ENCODE results near the gene LRRC14B. TPM values are rescaled to one million over a fixed set of nuclear protein-coding genes. Genes with fewer than 3 reads are reported as not detected.

The LRRC14B gene
- total RNA-seq, 5 donors from 2014 or later (not counting 1 experiment from before 2014, with no cell fraction given), result not detected

DNA sequence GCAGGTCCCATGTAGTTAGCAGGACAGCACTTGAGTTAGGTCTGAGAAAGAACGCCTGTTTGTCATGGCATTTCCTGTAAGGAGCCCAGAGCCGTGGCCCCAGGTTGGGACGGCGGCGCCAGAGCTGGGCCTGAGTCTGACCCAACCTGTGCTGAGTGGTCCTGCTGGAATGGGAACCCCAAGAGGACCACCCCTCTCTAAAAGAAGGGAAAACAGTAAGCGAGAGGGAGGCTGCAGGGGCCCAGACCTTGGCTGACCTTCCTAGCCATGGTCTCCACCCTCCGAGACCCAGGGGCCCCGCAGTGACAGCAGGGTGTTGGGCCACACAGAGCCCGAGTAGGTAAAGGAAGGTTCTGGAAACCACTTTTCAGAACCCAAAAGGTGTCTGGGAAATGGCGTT, 1.8 kb upstream of the LRRC14B start:
- H3K9me3 Mint-ChIP-seq, result no peaks in the 10 kb centered on the region
- no peak overlapping the region for H3K27ac ChIP-seq (ENCODE audit: low read length)
- DNase-seq, result no peak
- H3K36me3 ChIP-seq (ENCODE audit: control insufficient read depth in 2 of 2, extremely low read depth in 1 of 2, insufficient read depth in 1 of 2, low read length in 1 of 2), result no peaks in the 10 kb centered on the region
- peaks cover 5 to 9% (median 6%) of the 10 kb centered on the region in 3 donors for H3K4me1 Mint-ChIP-seq
- H3K27me3 Mint-ChIP-seq, result peaks cover 0 to 15% of the 10 kb centered on the region in 2 donors
- peaks cover 0 to 19% of the 10 kb centered on the region in 2 experiments for H3K4me1 ChIP-seq (ENCODE audit: control insufficient read depth in 1 of 2, extremely low read depth in 1 of 2, insufficient read depth in 2 of 2, low read length in 2 of 2)
- WGBS (ENCODE audit: insufficient coverage), result 100% methylated on average over 1 of the region's 10 CpGs
- POLR2A ChIA-PET, result no interaction called here
- CTCF ChIA-PET, result no interaction called here
- no peak overlapping the region for H3K27ac Mint-ChIP-seq
- peaks cover 0 to 62% of the 10 kb centered on the region in 2 experiments for H3K27me3 ChIP-seq (replicated peaks in 1 of 2; ENCODE audit: control insufficient read depth in 2 of 2, extremely low read depth in 1 of 2, insufficient read depth in 2 of 2, low read length in 1 of 2)
- H3K4me3 ChIP-seq (ENCODE audit: control insufficient read depth in 1 of 2, extremely low read depth in 1 of 2, low read length in 1 of 2), result no peak overlapping the region
- H3K36me3 Mint-ChIP-seq, result no peaks in the 10 kb centered on the region
- no peak for ATAC-seq (replicated peaks in 1 of 4)
- no peaks in the 10 kb centered on the region for H3K9me3 ChIP-seq
- no peak overlapping the region for H3K4me3 Mint-ChIP-seq

DNA sequence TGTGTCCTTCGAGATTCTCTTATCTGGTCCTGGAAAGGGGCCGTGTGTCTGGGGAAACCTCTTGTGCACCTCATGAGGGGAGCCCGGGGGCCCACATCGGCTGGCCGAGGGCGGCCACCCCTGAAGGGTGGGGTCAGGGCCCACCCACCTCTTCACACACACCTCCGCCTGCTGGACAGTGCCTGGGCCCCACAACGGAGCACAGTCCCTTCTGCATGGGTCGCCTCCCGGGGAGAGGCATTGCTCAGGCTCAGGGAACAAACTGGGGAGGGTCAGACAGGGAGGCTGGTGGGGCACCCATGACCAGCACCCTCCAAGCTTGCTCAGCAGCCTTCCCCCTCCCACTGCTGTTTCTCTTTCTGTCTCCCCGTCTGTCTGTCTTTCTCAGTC, 1.3 kb upstream of the LRRC14B start:
- POLR2A ChIA-PET, result no interaction called here
- no peak for DNase-seq
- no peak for ATAC-seq (replicated peaks in 1 of 4)
- H3K27ac Mint-ChIP-seq, result no peak overlapping the region
- no peak overlapping the region for H3K4me3 Mint-ChIP-seq
- Histone ChIP-seq H3K4me1 (ENCODE audit: control insufficient read depth in 1 of 2, extremely low read depth in 1 of 2, insufficient read depth in 2 of 2, low read length in 2 of 2) (peaks cover 0 to 19% of the 10 kb centered on the region in 2 experiments), H3K27me3 (replicated peaks in 1 of 2; ENCODE audit: control insufficient read depth in 2 of 2, extremely low read depth in 1 of 2, insufficient read depth in 2 of 2, low read length in 1 of 2) (peaks cover 0 to 62% of the 10 kb centered on the region in 2 experiments), H3K4me3 (ENCODE audit: control insufficient read depth in 1 of 2, extremely low read depth in 1 of 2, low read length in 1 of 2) (no peak overlapping the region), H3K27ac (ENCODE audit: low read length) (no peak overlapping the region), H3K36me3 (ENCODE audit: control insufficient read depth in 2 of 2, extremely low read depth in 1 of 2, insufficient read depth in 1 of 2, low read length in 1 of 2) (no peaks in the 10 kb centered on the region), H3K9me3 (no peaks in the 10 kb centered on the region)
- H3K27me3 Mint-ChIP-seq, result peaks cover 0 to 12% of the 10 kb centered on the region in 2 donors
- no peaks in the 10 kb centered on the region for H3K36me3 Mint-ChIP-seq
- CTCF ChIA-PET, result no interaction called here
- H3K9me3 Mint-ChIP-seq, result no peaks in the 10 kb centered on the region
- 60% methylated on average over 2 of the region's 11 CpGs for WGBS (ENCODE audit: insufficient coverage)
- H3K4me1 Mint-ChIP-seq, result peaks cover 5 to 9% (median 6%) of the 10 kb centered on the region in 3 donors

DNA sequence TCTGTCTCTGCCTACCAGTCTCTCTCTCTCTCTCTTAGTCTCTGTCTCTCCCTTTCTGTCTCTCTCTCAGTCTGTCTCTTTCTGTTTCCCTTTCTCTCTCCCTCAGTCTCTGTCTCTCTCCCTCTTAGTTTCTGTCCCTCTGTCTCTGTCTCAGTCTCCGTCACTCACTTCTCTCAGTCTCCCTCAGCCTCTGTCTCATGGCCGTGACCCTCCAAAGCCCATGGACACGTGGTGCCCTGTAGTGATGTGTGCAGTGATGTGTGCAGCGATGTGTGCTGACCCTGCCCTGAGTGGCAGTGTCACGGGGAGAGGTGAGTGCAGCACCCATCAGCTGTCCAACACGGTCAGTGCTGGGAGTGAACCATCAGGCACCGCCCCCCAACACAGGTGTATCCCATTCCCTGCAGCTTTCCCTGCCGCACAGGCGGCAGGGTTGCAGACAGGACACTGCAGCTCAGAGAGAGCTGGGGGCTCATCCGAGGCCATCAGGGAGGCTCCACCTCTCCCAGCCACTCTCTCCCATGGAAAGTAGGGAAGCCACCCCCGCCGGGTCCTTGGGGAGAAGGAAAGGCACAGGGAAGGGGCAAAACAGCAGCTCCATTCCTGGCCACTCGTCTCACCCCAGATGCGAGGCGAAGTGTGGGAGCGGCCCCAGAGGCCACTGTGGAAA, 794 bp upstream of the LRRC14B start:
- WGBS (ENCODE audit: insufficient coverage), result 83% methylated on average over 8 of the region's 16 CpGs
- no peak overlapping the region for H3K27ac Mint-ChIP-seq
- peaks cover 5 to 9% (median 6%) of the 10 kb centered on the region in 3 donors for H3K4me1 Mint-ChIP-seq
- H3K9me3 Mint-ChIP-seq, result no peaks in the 10 kb centered on the region
- DNase-seq (no peak), ATAC-seq (replicated peaks in 1 of 4) (no peak)
- Histone ChIP-seq H3K27me3 (replicated peaks in 1 of 2; ENCODE audit: control insufficient read depth in 2 of 2, extremely low read depth in 1 of 2, insufficient read depth in 2 of 2, low read length in 1 of 2) (peaks cover 0 to 66% of the 10 kb centered on the region in 2 experiments), H3K27ac (ENCODE audit: low read length) (no peak overlapping the region), H3K4me1 (ENCODE audit: control insufficient read depth in 1 of 2, extremely low read depth in 1 of 2, insufficient read depth in 2 of 2, low read length in 2 of 2) (peaks cover 0 to 19% of the 10 kb centered on the region in 2 experiments), H3K9me3 (no peaks in the 10 kb centered on the region), H3K4me3 (ENCODE audit: control insufficient read depth in 1 of 2, extremely low read depth in 1 of 2, low read length in 1 of 2) (no peak overlapping the region), H3K36me3 (ENCODE audit: control insufficient read depth in 2 of 2, extremely low read depth in 1 of 2, insufficient read depth in 1 of 2, low read length in 1 of 2) (no peaks in the 10 kb centered on the region)
- POLR2A ChIA-PET, result no interaction called here
- CTCF ChIA-PET, result no interaction called here
- no peaks in the 10 kb centered on the region for H3K36me3 Mint-ChIP-seq
- peaks cover 0 to 12% of the 10 kb centered on the region in 2 donors for H3K27me3 Mint-ChIP-seq
- H3K4me3 Mint-ChIP-seq, result peak overlapping the region in 1 of 3 donors; percentile 57

DNA sequence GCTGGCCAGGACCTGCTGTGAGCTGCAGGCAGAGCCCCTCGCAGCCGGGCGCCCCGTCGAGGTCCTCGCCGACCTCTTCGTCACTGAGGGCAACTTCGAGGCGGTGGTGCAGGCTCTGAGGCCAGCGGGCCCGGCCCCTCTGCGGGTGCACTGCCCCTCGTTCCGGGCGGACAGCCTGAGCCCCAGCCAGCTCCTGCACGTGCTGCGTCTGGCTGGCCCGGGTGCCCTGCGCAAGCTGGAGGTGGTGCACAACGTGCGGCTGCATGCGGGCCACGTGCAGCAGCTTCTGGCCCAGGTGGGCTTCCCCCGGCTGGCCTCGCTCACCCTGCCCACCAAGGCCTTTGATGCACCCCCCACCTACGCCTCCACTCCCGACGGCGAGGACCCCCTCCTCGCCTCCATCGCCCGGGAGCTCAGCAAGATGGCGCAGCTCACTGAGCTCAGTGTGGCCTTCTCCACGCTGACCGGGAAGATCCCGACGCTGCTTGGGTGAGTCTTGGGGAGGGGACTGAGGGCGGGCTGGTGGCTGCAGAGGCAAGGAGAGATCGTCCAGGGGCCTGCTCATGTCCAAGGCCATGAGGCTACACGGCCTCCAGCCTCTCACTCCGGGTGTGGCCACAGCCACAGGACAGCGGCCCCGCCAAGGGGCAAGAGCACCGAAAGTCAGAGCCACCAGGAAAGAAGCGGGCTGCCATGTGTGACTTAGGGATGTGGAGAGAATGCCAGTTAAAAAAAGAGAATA, 825 bp downstream of the LRRC14B start:
- WGBS (ENCODE audit: insufficient coverage), result 89% methylated on average over 36 of the region's 46 CpGs
- ChIA-PET POLR2A (no interaction called here), CTCF (no interaction called here)
- ATAC-seq (replicated peaks in 1 of 4) (no peak), DNase-seq (no peak)
- Mint-ChIP-seq H3K4me1 (peaks cover 5 to 9% (median 6%) of the 10 kb centered on the region in 3 donors), H3K9me3 (no peaks in the 10 kb centered on the region), H3K36me3 (no peaks in the 10 kb centered on the region), H3K27ac (no peak overlapping the region), H3K4me3 (peak overlapping the region in 1 of 3 donors; percentile 37), H3K27me3 (peaks cover 0 to 12% of the 10 kb centered on the region in 2 donors)
- Histone ChIP-seq H3K27ac (ENCODE audit: low read length) (no peak overlapping the region), H3K9me3 (no peaks in the 10 kb centered on the region), H3K27me3 (replicated peaks in 1 of 2; ENCODE audit: control insufficient read depth in 2 of 2, extremely low read depth in 1 of 2, insufficient read depth in 2 of 2, low read length in 1 of 2) (peaks cover 0 to 59% of the 10 kb centered on the region in 2 experiments), H3K4me1 (ENCODE audit: control insufficient read depth in 1 of 2, extremely low read depth in 1 of 2, insufficient read depth in 2 of 2, low read length in 2 of 2) (peaks cover 0 to 19% of the 10 kb centered on the region in 2 experiments), H3K36me3 (ENCODE audit: control insufficient read depth in 2 of 2, extremely low read depth in 1 of 2, insufficient read depth in 1 of 2, low read length in 1 of 2) (no peaks in the 10 kb centered on the region), H3K4me3 (ENCODE audit: control insufficient read depth in 1 of 2, extremely low read depth in 1 of 2, low read length in 1 of 2) (peak overlapping the region in 1 of 2 donors; percentile 58)

DNA sequence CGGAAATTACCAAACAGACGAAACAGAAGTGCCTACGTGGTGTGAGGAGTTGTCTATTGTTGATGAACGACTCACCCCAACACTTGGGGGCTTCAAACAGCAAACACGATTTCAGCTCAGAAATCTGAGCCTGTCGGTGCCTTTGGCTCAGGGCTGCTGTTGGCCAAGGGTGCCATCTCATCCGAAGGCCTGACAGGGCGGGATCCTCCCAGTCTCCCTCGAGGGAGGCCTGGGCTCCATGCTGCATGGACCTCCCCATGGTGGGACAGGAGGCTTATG, 1.3 kb downstream of the LRRC14B start:
- 90% methylated on average over 4 of the region's 9 CpGs for WGBS (ENCODE audit: insufficient coverage)
- Histone ChIP-seq H3K36me3 (ENCODE audit: control insufficient read depth in 2 of 2, extremely low read depth in 1 of 2, insufficient read depth in 1 of 2, low read length in 1 of 2) (no peaks in the 10 kb centered on the region), H3K4me1 (ENCODE audit: control insufficient read depth in 1 of 2, extremely low read depth in 1 of 2, insufficient read depth in 2 of 2, low read length in 2 of 2) (peaks cover 0 to 19% of the 10 kb centered on the region in 2 experiments), H3K27ac (ENCODE audit: low read length) (no peak overlapping the region), H3K27me3 (replicated peaks in 1 of 2; ENCODE audit: control insufficient read depth in 2 of 2, extremely low read depth in 1 of 2, insufficient read depth in 2 of 2, low read length in 1 of 2) (peaks cover 0 to 54% of the 10 kb centered on the region in 2 experiments), H3K4me3 (ENCODE audit: control insufficient read depth in 1 of 2, extremely low read depth in 1 of 2, low read length in 1 of 2) (no peak overlapping the region), H3K9me3 (no peaks in the 10 kb centered on the region)
- no peaks in the 10 kb centered on the region for H3K36me3 Mint-ChIP-seq
- H3K27me3 Mint-ChIP-seq, result peaks cover 0 to 12% of the 10 kb centered on the region in 2 donors
- peak overlapping the region in 1 of 3 donors; percentile 37 for H3K4me3 Mint-ChIP-seq
- H3K4me1 Mint-ChIP-seq, result peaks cover 5 to 9% (median 6%) of the 10 kb centered on the region in 3 donors
- H3K27ac Mint-ChIP-seq, result no peak overlapping the region
- ChIA-PET POLR2A (no interaction called here), CTCF (interaction anchor here in 1 of 2 donors (0.5 kb wide), 1 partner anchor 26 kb away, joined by 3 read pairs; the partner anchor contains the start of gene SDHA)
- no peaks in the 10 kb centered on the region for H3K9me3 Mint-ChIP-seq
- ATAC-seq (replicated peaks in 1 of 4) (no peak), DNase-seq (no peak)

DNA sequence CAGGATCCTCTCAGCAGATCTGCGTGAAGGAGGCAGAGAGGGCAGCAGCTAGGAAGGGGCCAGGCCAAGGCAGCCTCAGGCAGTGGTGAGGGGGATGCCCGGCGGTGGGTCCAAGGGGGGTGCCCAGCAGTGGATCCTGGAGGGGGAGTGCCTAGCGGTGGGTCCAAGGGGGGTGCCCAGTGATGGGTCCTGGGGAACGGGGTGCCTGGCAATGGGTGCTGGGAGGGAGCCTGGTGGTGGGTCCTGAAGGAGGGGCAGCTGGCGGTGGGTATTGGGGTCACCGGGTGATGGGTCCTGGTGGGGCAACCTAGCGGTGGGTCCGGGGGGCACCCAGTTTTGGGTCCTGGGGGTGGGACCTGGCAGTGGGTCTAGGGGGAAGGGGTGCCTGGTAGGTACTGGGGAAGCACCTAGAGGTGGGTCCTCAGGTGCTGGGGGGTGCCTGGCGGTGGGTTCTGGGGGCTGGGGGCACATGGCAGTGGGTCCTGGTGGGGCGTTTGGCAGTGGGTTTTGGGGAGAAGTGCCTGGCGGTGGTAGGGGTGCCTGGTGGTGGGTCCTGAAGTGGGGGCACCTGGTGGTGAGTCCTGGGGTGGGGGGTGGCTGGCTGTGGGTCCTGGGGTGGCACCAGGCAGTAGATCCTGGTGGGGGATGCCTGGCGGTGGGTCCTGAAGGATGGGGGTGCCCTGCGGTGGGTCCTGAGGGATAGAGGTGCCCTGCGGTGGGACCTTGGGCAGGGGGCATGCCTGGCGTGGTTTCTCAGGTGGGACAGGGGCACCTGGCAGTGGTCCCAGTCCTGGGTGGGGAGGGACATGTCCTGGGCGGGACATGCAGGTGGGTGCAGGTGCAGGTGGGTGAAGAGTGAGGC, 1.9 kb downstream of the LRRC14B start:
- Histone ChIP-seq H3K9me3 (no peaks in the 10 kb centered on the region), H3K36me3 (ENCODE audit: control insufficient read depth in 2 of 2, extremely low read depth in 1 of 2, insufficient read depth in 1 of 2, low read length in 1 of 2) (no peaks in the 10 kb centered on the region), H3K27me3 (replicated peaks in 1 of 2; ENCODE audit: control insufficient read depth in 2 of 2, extremely low read depth in 1 of 2, insufficient read depth in 2 of 2, low read length in 1 of 2) (peaks cover 0 to 48% of the 10 kb centered on the region in 2 experiments), H3K4me1 (ENCODE audit: control insufficient read depth in 1 of 2, extremely low read depth in 1 of 2, insufficient read depth in 2 of 2, low read length in 2 of 2) (peaks cover 0 to 16% of the 10 kb centered on the region in 2 experiments), H3K4me3 (ENCODE audit: control insufficient read depth in 1 of 2, extremely low read depth in 1 of 2, low read length in 1 of 2) (no peak overlapping the region), H3K27ac (ENCODE audit: low read length) (no peak overlapping the region)
- H3K4me1 Mint-ChIP-seq, result peaks cover 5 to 8% (median 6%) of the 10 kb centered on the region in 3 donors
- ChIA-PET POLR2A (no interaction called here), CTCF (interaction anchor here in 1 of 2 donors (0.5 kb wide), 1 partner anchor 25 kb away, joined by 3 read pairs; the partner anchor contains the start of gene SDHA)
- WGBS (ENCODE audit: insufficient coverage), result 83% methylated on average over 12 of the region's 17 CpGs
- no peak for DNase-seq
- no peaks in the 10 kb centered on the region for H3K36me3 Mint-ChIP-seq
- ATAC-seq (replicated peaks in 1 of 4), result no peak
- H3K27ac Mint-ChIP-seq, result no peak overlapping the region
- H3K27me3 Mint-ChIP-seq, result peaks cover 0 to 12% of the 10 kb centered on the region in 2 donors
- no peak overlapping the region for H3K4me3 Mint-ChIP-seq
- no peaks in the 10 kb centered on the region for H3K9me3 Mint-ChIP-seq
